Mesothelial cell of epicardium (in vitro differentiated cells): ENCODE measurements around the gene AATK. TPM values are rescaled to one million over a fixed set of nuclear protein-coding genes. Genes with fewer than 3 reads are reported as not detected.
A peak's percentile ranks its signal among the peaks of the same experiment; 100 is the strongest.

Source experiments
- DNase-seq, 2 experiments: peaks; one replicate each; pipeline ENCODE4 v3.0.0; 2021; ENCODE audit warnings: low spot score in 2 of 2; ENCODE audit not compliant: unreplicated experiment in 2 of 2
- H3K27ac Mint-ChIP-seq: 2 replicates; pipeline ENCODE4 v1.8.0; 2021; ENCODE audit warnings: mixed read lengths
- H3K27me3 Mint-ChIP-seq: 2 replicates; pipeline ENCODE4 v1.8.0; 2021; ENCODE audit warnings: low read depth, mixed read lengths
- H3K36me3 Mint-ChIP-seq: 2 replicates; pipeline ENCODE4 v1.8.0; 2021; ENCODE audit warnings: mixed read lengths
- H3K4me1 Mint-ChIP-seq: 2 replicates; pipeline ENCODE4 v1.8.0; 2021; ENCODE audit warnings: mixed read lengths
- H3K4me3 Mint-ChIP-seq: 2 replicates; pipeline ENCODE4 v1.8.0; 2021; ENCODE audit warnings: mild to moderate bottlenecking, moderate library complexity, mixed read lengths
- H3K9me3 Mint-ChIP-seq: 2 replicates; pipeline ENCODE4 v1.8.0; 2021; ENCODE audit warnings: mixed read lengths
- CTCF ChIP-seq: fragments of 200-600 bp; sonication (generic); IDR thresholded peaks from one replicate; pipeline ENCODE4 v1.5.0; 2021; ENCODE audit warnings: antibody characterized with exemption; ENCODE audit not compliant: unreplicated experiment
- total RNA-seq: library from RNA; stranded (reverse); gene quantifications from 3 replicates; pipeline ENCODE4 v1.2.1, GENCODE V29; 2021

Gene AATK
- total RNA-seq, 1 donor from 2014 or later: 17.3 TPM

GRCh38 chr17:81120695-81121621 is 45.1 kb downstream of the AATK start:
- TF ChIP-seq CTCF: no peak
- H3K4me1 Mint-ChIP-seq: peaks cover 8% of the 10 kb centered on the region
- H3K4me3 Mint-ChIP-seq: no peak overlapping the region
- H3K36me3 Mint-ChIP-seq: no peaks in the 10 kb centered on the region
- no peaks in the 10 kb centered on the region for H3K27me3 Mint-ChIP-seq
- H3K9me3 Mint-ChIP-seq: no peaks in the 10 kb centered on the region
- DNase-seq: no peak
- H3K27ac Mint-ChIP-seq: no peak overlapping the region

GRCh38 chr17:81120149-81120484 is 45.9 kb downstream of the AATK start:
- TF ChIP-seq CTCF: no peak
- Mint-ChIP-seq H3K27me3 (no peaks in the 10 kb centered on the region), H3K4me1 (peaks cover 8% of the 10 kb centered on the region), H3K27ac (no peak overlapping the region), H3K4me3 (no peak overlapping the region), H3K9me3 (no peaks in the 10 kb centered on the region), H3K36me3 (no peaks in the 10 kb centered on the region)
- no peak for DNase-seq

- no peak for TF ChIP-seq CTCF
- DNase-seq: peak; percentile 90 to 96
- Mint-ChIP-seq H3K36me3 (no peaks in the 10 kb centered on the region), H3K4me1 (peaks cover 8% of the 10 kb centered on the region), H3K9me3 (no peaks in the 10 kb centered on the region), H3K4me3 (peak overlapping the region; percentile 57), H3K27me3 (no peaks in the 10 kb centered on the region), H3K27ac (peak overlapping the region; percentile 54)
Observed at GRCh38 chr17:81119223-81120148, 46.5 kb downstream of the AATK start.

- Mint-ChIP-seq H3K27me3 (no peaks in the 10 kb centered on the region), H3K36me3 (no peaks in the 10 kb centered on the region), H3K4me1 (peaks cover 8% of the 10 kb centered on the region), H3K9me3 (no peaks in the 10 kb centered on the region), H3K4me3 (peak overlapping the region; percentile 60), H3K27ac (peak overlapping the region; percentile 64)
- DNase-seq: no peak
- TF ChIP-seq CTCF: no peak
Observed at GRCh38 chr17:81118308-81119221, 47.5 kb downstream of the AATK start.

GRCh38 chr17:81117672-81118198 is 48.3 kb downstream of the AATK start:
- H3K4me1 Mint-ChIP-seq: peaks cover 8% of the 10 kb centered on the region
- DNase-seq: no peak
- TF ChIP-seq CTCF: no peak
- no peaks in the 10 kb centered on the region for H3K36me3 Mint-ChIP-seq
- H3K27me3 Mint-ChIP-seq: no peaks in the 10 kb centered on the region
- H3K4me3 Mint-ChIP-seq: no peak overlapping the region
- no peak overlapping the region for H3K27ac Mint-ChIP-seq
- H3K9me3 Mint-ChIP-seq: no peaks in the 10 kb centered on the region
